GM12878 (cell line): Measurements from ENCODE around the gene BIRC3. TPM values are rescaled to one million over a fixed set of nuclear protein-coding genes. Genes with fewer than 3 reads are reported as not detected.

Source experiments
- ATAC-seq: fragments of 200-7000 bp; cut with Tn5 transposase; 3 replicates; pipeline ENCODE4 v1.9.1; 2020; ENCODE audit warnings: mild to moderate bottlenecking, moderate library complexity
- BruUV-seq: library from RNA; stranded (reverse); fragments of 400-500 nt; replicated peaks from 2 replicates; lab custom pipeline; 2021; lab: Mats Ljungman, UMichigan
- CTCF ChIA-PET: fragments of 300-600 bp; sonication (Branson Sonifier 250); formaldehyde crosslinking; extraction: SDS; loops from one replicate; lab custom pipeline; 2021; ENCODE audit warnings: inconsistent platforms; lab: Yijun Ruan, JAX
- POLR2A ChIA-PET: fragments of 350-600 bp; formaldehyde crosslinking; extraction: SDS; loops from one replicate; lab custom pipeline; 2021; ENCODE audit warnings: inconsistent platforms; lab: Charles Lee
- RAD21 ChIA-PET: fragments of 300-600 bp; sonication (Branson Sonifier 250); formaldehyde crosslinking; loops from one replicate; lab custom pipeline; 2023; ENCODE audit warnings: antibody characterized with exemption; ENCODE audit not compliant: unreplicated experiment; lab: Charles Lee
- SMC1A ChIA-PET: fragments of 300-600 bp; sonication (Branson Sonifier 250); formaldehyde crosslinking; loops from one replicate; lab custom pipeline; 2023; ENCODE audit not compliant: unreplicated experiment, uncharacterized antibody; lab: Charles Lee
- DNase-seq: peaks from one replicate; pipeline ENCODE4 v3.0.0-alpha.2; 2011; ENCODE audit warnings: low read depth, low spot score
- FAIRE-seq: peaks from 3 replicates; lab custom pipeline; 2011; peaks lifted over from hg19 to GRCh38; lab: Jason Lieb, UNC
- H2AFZ ChIP-seq: 2 replicates; pipeline ENCODE4 v1.6.0; 2011; ENCODE audit warnings: low read depth, low read length, control low read depth; ENCODE audit not compliant: control insufficient read depth
- H3K27ac ChIP-seq: 2 replicates; pipeline ENCODE4 v1.5.1; 2011; ENCODE audit warnings: control low read depth; ENCODE audit not compliant: control insufficient read depth, insufficient read depth
- H3K27me3 ChIP-seq, 2 experiments: replicated peaks in 1 of 2; 2 replicates each; pipeline versions ENCODE4 v1.6.0 to v1.6.1; 2011; ENCODE audit warnings: low read length in 1 of 2; ENCODE audit not compliant: control insufficient read depth in 2 of 2, insufficient read depth in 2 of 2
- H3K36me3 ChIP-seq, 2 experiments: 2 replicates each; pipeline ENCODE4 v1.5.1; 2011; ENCODE audit warnings: low read length in 1 of 2; ENCODE audit not compliant: control insufficient read depth in 2 of 2, insufficient read depth in 2 of 2
- H3K4me1 ChIP-seq: 2 replicates; pipeline ENCODE4 v1.6.1; 2011; ENCODE audit warnings: mild to moderate bottlenecking, low read length, moderate library complexity, mixed read lengths; ENCODE audit not compliant: control insufficient read depth, insufficient read depth
- H3K4me2 ChIP-seq: 2 replicates; pipeline ENCODE4 v1.6.0; 2011; ENCODE audit warnings: control low read depth; ENCODE audit not compliant: control insufficient read depth, insufficient read depth
- H3K4me3 ChIP-seq: fragments of 200-600 bp; sonication (generic); 2 replicates; pipeline ENCODE4 v1.5.1; 2016
- H3K79me2 ChIP-seq: 2 replicates; pipeline ENCODE4 v1.6.0; 2011; ENCODE audit warnings: low read length; ENCODE audit not compliant: control insufficient read depth, insufficient read depth
- H3K9ac ChIP-seq: 2 replicates; pipeline ENCODE4 v1.8.0; 2011; ENCODE audit warnings: low read length, control low read depth, mixed read lengths; ENCODE audit not compliant: control insufficient read depth, insufficient read depth
- H3K9me3 ChIP-seq: replicated peaks from 3 replicates; pipeline ENCODE4 v1.5.1; 2011; ENCODE audit warnings: mild to moderate bottlenecking, low read length; ENCODE audit not compliant: control insufficient read depth, insufficient read depth
- H4K20me1 ChIP-seq: 2 replicates; pipeline ENCODE4 v1.6.0; 2011; ENCODE audit not compliant: control insufficient read depth, insufficient read depth
- IKZF1 ChIP-seq: fragments of 450-650 bp; conservative IDR thresholded peaks from 2 replicates; pipeline ENCODE4 v1.6.1; 2017; ENCODE audit warnings: antibody characterized with exemption, mild to moderate bottlenecking
- MTA3 ChIP-seq: IDR thresholded peaks from 2 replicates; pipeline ENCODE4 v1.6.1; 2012; ENCODE audit warnings: low read length, inconsistent platforms, borderline replicate concordance
- NFIC ChIP-seq: IDR thresholded peaks from 2 replicates; pipeline ENCODE4 v1.6.1; 2012; ENCODE audit warnings: low read depth, mild to moderate bottlenecking, inconsistent platforms, low read length, moderate library complexity
- POLR2AphosphoS5 ChIP-seq: IDR thresholded peaks from 2 replicates; pipeline ENCODE4 v1.6.1; 2011; ENCODE audit warnings: mild to moderate bottlenecking, low read length, inconsistent platforms
- RUNX3 ChIP-seq: IDR thresholded peaks from 2 replicates; pipeline ENCODE4 v1.6.1; 2012; ENCODE audit warnings: low read length, inconsistent platforms
- ZNF384 ChIP-seq: IDR thresholded peaks from 2 replicates; pipeline ENCODE4 v1.6.1; 2012; ENCODE audit warnings: low read depth, mild to moderate bottlenecking, low read length, improper control_type of control experiment, borderline replicate concordance
- WGBS: methylation state at CpG from one replicate; pipeline ENCODE4 v1.1.6; 2016; ENCODE audit warnings: low lambda C conversion rate; ENCODE audit not compliant: insufficient replicate concordance, insufficient coverage; ENCODE audit errors: missing lambda C conversion rate; 5-methylcytosine and 5-hydroxymethylcytosine counted together
- in situ Hi-C: fragments of 300-500 bp; cut with MboI; formaldehyde crosslinking; loops from 9 replicates; pipeline ENCODE4 v1.14.3; 2018; ENCODE audit warnings: mixed read lengths
- intact Hi-C: fragments of 100-400 bp; cut with micrococcal nuclease; formaldehyde crosslinking; loops from one replicate; pipeline ENCODE4 v1.14.2; 2022; ENCODE audit not compliant: unreplicated experiment
- polyA plus RNA-seq, 11 experiments: library from polyadenylated mRNA; depleted of rRNA in 4 of 11; unstranded in 6 of 11; stranded (reverse) in 5 of 11; fragments of >200 nt; fragmentation: Nextera tagmentation in 4 of 11; fragmentation: Illumina TruSeq in 1 of 11; extraction: Ambion mirVana in 4 of 11; extraction: Trizol in 1 of 11; gene quantifications; 1 replicate in 1 of 11; 2 replicates in 10 of 11; pipeline versions ENCODE4 v1.2.1 to v1.2.3, GENCODE V29; 2011 to 2016; ENCODE audit warnings: inconsistent platforms in 2 of 11, missing spikeins in 2 of 11, low read depth in 1 of 11
- total RNA-seq, 4 experiments: library from RNA; depleted of rRNA in 3 of 4; stranded (reverse); fragments of >200 nt in 3 of 4; fragmentation: Illumina TruSeq in 1 of 4; extraction: Trizol in 1 of 4; gene quantifications; 2 replicates each; pipeline versions ENCODE4 v1.2.1 to v1.2.3, GENCODE V29; 2013 to 2021
- TF ChIP-seq, protein P1 (sequence below): fragments of 450-650 bp; formaldehyde crosslinking; IDR thresholded peaks from 2 replicates; pipeline ENCODE4 v1.4.0; 2022; ENCODE audit warnings: mild to moderate bottlenecking, moderate library complexity
- TF ChIP-seq, protein P2 (sequence below): fragments of 450-650 bp; formaldehyde crosslinking; IDR thresholded peaks from 2 replicates; pipeline ENCODE4 v1.4.0; 2020; ENCODE audit warnings: mild to moderate bottlenecking, moderate library complexity

Gene BIRC3
- total and polyA plus RNA-seq, 10 of the 15 experiments (the other 5 are each of a cell fraction or from before 2014, with no cell fraction given): 42.1 to 351 (median 83.7) TPM

- WGBS: 0% methylated on average over 2 of the region's 2 CpGs
- POLR2A ChIA-PET: no interaction called here
These were observed 5.3 kb downstream of the BIRC3 start for GRCh38 chr11:102322560-102322959.

More at GRCh38 chr11:102322560-102322959, 5.3 kb downstream of the BIRC3 start:
- FAIRE-seq: no peak
- Histone ChIP-seq H3K27ac (peak overlapping the region; percentile 26; the same call in 1 of the 2 replicates), H3K9ac (0 out of 2 replicates have a peak overlapping the region, but pooled peaks have one; percentile 25)
- SMC1A ChIA-PET: interaction anchor here (0.8 to 13.5 kb wide), 6 partner anchors 11 to 294 kb away, joined by 3 to 255 read pairs (median 6); no protein-coding TSS in a partner anchor
- TF ChIP-seq IKZF1: no peak
- TF ChIP-seq NFIC: no peak
- TF ChIP-seq RUNX3: peak; percentile 65; the same call in 1 of the 2 replicates
- TF ChIP-seq, protein P1, sequence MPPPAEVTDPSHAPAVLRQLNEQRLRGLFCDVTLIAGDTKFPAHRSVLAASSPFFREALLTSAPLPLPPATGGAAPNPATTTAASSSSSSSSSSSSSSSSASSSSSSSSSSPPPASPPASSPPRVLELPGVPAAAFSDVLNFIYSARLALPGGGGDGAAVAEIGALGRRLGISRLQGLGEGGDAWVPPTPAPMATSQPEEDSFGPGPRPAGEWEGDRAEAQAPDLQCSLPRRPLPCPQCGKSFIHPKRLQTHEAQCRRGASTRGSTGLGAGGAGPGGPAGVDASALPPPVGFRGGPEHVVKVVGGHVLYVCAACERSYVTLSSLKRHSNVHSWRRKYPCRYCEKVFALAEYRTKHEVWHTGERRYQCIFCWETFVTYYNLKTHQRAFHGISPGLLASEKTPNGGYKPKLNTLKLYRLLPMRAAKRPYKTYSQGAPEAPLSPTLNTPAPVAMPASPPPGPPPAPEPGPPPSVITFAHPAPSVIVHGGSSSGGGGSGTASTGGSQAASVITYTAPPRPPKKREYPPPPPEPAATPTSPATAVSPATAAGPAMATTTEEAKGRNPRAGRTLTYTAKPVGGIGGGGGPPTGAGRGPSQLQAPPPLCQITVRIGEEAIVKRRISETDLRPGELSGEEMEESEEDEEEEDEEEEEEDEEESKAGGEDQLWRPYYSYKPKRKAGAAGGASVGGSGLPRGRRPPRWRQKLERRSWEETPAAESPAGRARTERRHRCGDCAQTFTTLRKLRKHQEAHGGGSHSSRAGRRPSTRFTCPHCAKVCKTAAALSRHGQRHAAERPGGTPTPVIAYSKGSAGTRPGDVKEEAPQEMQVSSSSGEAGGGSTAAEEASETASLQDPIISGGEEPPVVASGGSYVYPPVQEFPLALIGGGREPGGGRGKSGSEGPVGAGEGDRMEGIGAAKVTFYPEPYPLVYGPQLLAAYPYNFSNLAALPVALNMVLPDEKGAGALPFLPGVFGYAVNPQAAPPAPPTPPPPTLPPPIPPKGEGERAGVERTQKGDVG (CRISPR knock-in tag): no peak
- 0 out of 2 replicates have a peak, but pooled peaks have one; percentile 36 for TF ChIP-seq MTA3
- TF ChIP-seq, protein P2, sequence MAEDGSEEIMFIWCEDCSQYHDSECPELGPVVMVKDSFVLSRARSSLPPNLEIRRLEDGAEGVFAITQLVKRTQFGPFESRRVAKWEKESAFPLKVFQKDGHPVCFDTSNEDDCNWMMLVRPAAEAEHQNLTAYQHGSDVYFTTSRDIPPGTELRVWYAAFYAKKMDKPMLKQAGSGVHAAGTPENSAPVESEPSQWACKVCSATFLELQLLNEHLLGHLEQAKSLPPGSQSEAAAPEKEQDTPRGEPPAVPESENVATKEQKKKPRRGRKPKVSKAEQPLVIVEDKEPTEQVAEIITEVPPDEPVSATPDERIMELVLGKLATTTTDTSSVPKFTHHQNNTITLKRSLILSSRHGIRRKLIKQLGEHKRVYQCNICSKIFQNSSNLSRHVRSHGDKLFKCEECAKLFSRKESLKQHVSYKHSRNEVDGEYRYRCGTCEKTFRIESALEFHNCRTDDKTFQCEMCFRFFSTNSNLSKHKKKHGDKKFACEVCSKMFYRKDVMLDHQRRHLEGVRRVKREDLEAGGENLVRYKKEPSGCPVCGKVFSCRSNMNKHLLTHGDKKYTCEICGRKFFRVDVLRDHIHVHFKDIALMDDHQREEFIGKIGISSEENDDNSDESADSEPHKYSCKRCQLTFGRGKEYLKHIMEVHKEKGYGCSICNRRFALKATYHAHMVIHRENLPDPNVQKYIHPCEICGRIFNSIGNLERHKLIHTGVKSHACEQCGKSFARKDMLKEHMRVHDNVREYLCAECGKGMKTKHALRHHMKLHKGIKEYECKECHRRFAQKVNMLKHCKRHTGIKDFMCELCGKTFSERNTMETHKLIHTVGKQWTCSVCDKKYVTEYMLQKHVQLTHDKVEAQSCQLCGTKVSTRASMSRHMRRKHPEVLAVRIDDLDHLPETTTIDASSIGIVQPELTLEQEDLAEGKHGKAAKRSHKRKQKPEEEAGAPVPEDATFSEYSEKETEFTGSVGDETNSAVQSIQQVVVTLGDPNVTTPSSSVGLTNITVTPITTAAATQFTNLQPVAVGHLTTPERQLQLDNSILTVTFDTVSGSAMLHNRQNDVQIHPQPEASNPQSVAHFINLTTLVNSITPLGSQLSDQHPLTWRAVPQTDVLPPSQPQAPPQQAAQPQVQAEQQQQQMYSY (CRISPR knock-in tag): no peak
- peak; percentile 29; the same call in 1 of the 2 replicates for TF ChIP-seq POLR2AphosphoS5
- TF ChIP-seq ZNF384: peak; percentile 95
- TF ChIP-seq, all 136 proteins: peak for 4
- RAD21 ChIA-PET: interaction anchor here (2.2 to 5.0 kb wide), 3 partner anchors 10 to 291 kb away, joined by 6 to 61 read pairs (median 28); no protein-coding TSS in a partner anchor
- no peaks in the 10 kb centered on the region for H3K4me1 ChIP-seq
- CTCF ChIA-PET: interaction anchor here (0.7 to 4.8 kb wide), 8 partner anchors 11 to 343 kb away, joined by 3 to 86 read pairs (median 9); no protein-coding TSS in a partner anchor
- ATAC-seq (no peak), DNase-seq (no peak)
- H3K4me2 ChIP-seq: peak overlapping the region; percentile 52
- H4K20me1 ChIP-seq: no peaks in the 10 kb centered on the region
- H3K4me3 ChIP-seq: peak overlapping the region; percentile 65
- intact Hi-C loops: no loop called here
- peaks cover 93% of the 10 kb centered on the region for H3K79me2 ChIP-seq
- no peaks in the 10 kb centered on the region for H3K9me3 ChIP-seq
- in situ Hi-C loops: no loop called here
- H2AFZ ChIP-seq: no peak overlapping the region
- peaks cover 2 to 12% of the 10 kb centered on the region in 2 experiments; a peak in 3 of 4 replicates for H3K36me3 ChIP-seq
- H3K27me3 ChIP-seq: no peaks in the 10 kb centered on the region
- BruUV-seq: no TSS peak
